Measurements from ENCODE around the gene FMN1.

FMN1 gene

DNA sequence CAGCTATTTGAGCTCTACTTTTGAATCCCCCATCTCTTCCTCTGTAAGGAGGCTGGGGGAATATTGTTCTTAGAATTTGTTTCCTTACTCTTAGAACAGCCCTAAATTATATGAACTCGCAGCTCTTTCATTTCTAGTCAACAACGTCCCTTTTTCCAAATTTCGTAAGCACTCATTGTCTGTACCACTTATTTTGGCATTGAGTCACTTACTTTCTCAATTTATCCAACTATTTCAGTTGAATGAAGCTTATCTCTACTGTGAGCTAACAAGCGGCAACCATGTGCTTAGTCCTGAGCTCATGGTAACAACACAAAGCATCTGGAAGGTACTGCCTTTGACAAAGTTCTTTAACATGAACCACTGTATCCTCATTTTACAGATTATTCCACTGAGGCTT is 285.6 kb downstream of the FMN1 start:
- Histone ChIP-seq H3K36me3 (ENCODE audit: insufficient read depth, low read length) (no peaks in the 10 kb centered on the region), H3K79me2 (ENCODE audit: control insufficient read depth, insufficient read depth, low read length, unreplicated experiment) (no peaks in the 10 kb centered on the region), H3K4me1 (ENCODE audit: control insufficient read depth, insufficient read depth, low read length, unreplicated experiment) (peaks cover 21% of the 10 kb centered on the region), H2AFZ (ENCODE audit: low read length, unreplicated experiment) (no peak overlapping the region), H3K27me3 (ENCODE audit: insufficient read depth, low read length) (no peaks in the 10 kb centered on the region), H3K27ac (ENCODE audit: low read depth, low read length) (peak overlapping the region; percentile 59; the same call in 1 of the 2 replicates), H3K4me3 (ENCODE audit: low read depth, low read length) (no peak overlapping the region)

DNA sequence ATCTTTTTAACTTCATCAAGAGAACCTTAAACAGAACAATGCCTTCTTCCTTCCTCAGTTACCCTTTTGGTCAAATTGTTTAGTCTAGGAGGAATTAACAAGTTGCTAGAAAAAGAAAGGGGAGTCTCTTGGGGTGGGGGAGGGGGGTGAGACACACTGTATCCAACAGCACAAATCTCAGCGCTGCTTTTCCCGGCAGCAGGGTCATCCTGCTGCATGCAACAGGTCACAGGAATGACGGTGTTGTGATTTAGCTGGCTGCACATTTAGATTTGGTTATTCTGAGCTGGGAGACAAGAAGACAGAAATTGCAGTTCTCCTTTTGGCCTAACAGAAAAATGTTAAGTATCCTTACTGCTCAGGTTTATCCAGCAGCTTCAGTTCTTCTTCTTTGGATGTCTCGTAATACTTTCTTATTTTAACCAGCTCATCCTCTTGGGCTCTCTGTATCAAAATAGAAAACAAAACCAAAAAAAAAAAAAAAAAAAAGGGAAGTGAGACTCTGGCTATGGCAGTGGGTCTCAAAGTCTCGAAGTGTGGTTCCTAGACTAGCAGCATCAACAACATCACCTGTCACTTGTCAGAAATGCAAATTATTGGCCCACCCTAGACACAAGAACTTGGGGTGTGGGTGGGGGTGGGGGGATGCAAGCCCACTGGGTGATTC is 286.2 kb downstream of the FMN1 start:
- Histone ChIP-seq H3K27ac (ENCODE audit: low read depth, low read length) (peak overlapping the region; percentile 59; the same call in 1 of the 2 replicates), H2AFZ (ENCODE audit: low read length, unreplicated experiment) (no peak overlapping the region), H3K36me3 (ENCODE audit: insufficient read depth, low read length) (no peaks in the 10 kb centered on the region), H3K4me3 (ENCODE audit: low read depth, low read length) (no peak overlapping the region), H3K27me3 (ENCODE audit: insufficient read depth, low read length) (no peaks in the 10 kb centered on the region), H3K79me2 (ENCODE audit: control insufficient read depth, insufficient read depth, low read length, unreplicated experiment) (no peaks in the 10 kb centered on the region), H3K4me1 (ENCODE audit: control insufficient read depth, insufficient read depth, low read length, unreplicated experiment) (peaks cover 21% of the 10 kb centered on the region)

DNA sequence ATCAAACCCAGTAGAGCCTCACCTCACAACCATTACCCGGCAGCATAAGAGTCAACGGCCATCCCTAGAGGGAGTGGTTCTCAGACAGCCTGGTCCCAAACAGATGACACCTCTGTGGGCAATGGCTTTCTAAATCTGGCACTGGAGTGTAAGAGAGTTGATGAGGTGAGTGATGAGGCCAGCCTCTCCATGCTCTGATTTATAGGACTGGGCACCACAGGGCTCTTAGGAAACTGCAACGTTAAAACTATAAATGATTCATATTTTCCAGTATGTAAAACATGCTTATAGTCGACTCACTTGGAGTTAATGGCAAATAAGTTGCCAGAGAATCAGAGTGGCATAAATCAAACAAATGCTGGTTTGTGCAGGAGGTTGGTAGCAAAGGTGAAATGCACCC is 289.0 kb downstream of the FMN1 start:
- Histone ChIP-seq H3K4me3 (ENCODE audit: low read depth, low read length) (no peak overlapping the region), H3K4me1 (ENCODE audit: control insufficient read depth, insufficient read depth, low read length, unreplicated experiment) (peaks cover 21% of the 10 kb centered on the region), H3K79me2 (ENCODE audit: control insufficient read depth, insufficient read depth, low read length, unreplicated experiment) (no peaks in the 10 kb centered on the region), H2AFZ (ENCODE audit: low read length, unreplicated experiment) (no peak overlapping the region), H3K36me3 (ENCODE audit: insufficient read depth, low read length) (no peaks in the 10 kb centered on the region), H3K27me3 (ENCODE audit: insufficient read depth, low read length) (no peaks in the 10 kb centered on the region), H3K27ac (ENCODE audit: low read depth, low read length) (no peak overlapping the region)

DNA sequence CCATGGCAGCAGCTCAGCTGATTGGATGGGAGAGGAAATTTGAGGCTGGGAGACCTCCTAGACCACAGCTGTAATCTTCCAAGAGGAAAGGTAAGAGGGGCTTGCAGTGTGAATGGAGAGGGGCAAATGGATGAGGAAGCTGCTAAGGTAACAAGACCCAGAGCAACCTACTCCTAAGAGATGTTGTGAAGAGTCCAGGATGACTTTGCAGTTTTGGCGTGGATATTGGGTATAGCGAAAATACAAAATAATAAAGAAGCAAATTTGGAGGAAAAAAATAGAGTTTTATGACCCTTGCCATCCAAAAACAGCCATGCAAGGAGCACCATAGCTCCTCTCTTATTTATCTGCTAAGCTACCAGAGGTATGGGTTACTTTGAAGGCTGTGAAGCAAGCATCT is 290.1 kb downstream of the FMN1 start:
- Histone ChIP-seq H3K4me3 (ENCODE audit: low read depth, low read length) (no peak overlapping the region), H3K27me3 (ENCODE audit: insufficient read depth, low read length) (no peaks in the 10 kb centered on the region), H3K79me2 (ENCODE audit: control insufficient read depth, insufficient read depth, low read length, unreplicated experiment) (no peaks in the 10 kb centered on the region), H3K27ac (ENCODE audit: low read depth, low read length) (no peak overlapping the region), H2AFZ (ENCODE audit: low read length, unreplicated experiment) (no peak overlapping the region), H3K36me3 (ENCODE audit: insufficient read depth, low read length) (no peaks in the 10 kb centered on the region), H3K4me1 (ENCODE audit: control insufficient read depth, insufficient read depth, low read length, unreplicated experiment) (peaks cover 14% of the 10 kb centered on the region)

DNA sequence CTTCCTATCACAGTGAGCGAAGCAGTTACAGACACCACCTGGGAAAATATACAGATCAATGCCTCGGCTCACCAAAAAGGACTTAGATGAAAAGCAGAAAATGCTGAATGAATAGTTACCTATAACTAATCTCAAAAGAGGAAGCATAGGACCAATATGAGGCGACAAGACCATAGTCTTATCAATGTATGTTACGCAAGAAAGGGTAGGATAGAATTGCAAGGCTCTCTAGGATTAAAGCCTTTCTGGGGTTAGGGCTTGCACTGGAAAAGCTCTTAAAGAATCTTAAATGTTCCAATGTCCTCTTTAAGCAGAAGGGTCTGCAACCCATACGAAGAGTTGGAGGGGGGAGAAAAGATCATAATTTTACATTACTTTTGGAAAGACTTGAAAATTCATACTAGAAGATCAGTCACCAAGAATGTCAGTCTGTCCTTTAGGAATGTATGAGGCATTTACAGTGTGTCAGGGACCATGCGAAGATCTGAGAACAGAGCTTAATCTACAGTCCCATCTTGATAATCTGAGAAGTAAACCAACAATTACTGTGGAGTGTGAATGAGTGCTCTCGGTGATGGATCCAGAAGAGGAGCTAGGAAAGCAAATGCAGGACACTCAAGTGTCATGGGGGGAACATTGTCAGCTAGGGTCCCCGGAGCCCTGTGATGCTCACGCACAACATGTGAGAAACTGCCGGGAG is 290.8 kb downstream of the FMN1 start:
- no peak overlapping the region for H2AFZ ChIP-seq (ENCODE audit: low read length, unreplicated experiment)
- no peaks in the 10 kb centered on the region for H3K36me3 ChIP-seq (ENCODE audit: insufficient read depth, low read length)
- H3K4me3 ChIP-seq (ENCODE audit: low read depth, low read length): no peak overlapping the region
- peaks cover 7% of the 10 kb centered on the region for H3K4me1 ChIP-seq (ENCODE audit: control insufficient read depth, insufficient read depth, low read length, unreplicated experiment)
- H3K27ac ChIP-seq (ENCODE audit: low read depth, low read length): no peak overlapping the region
- no peaks in the 10 kb centered on the region for H3K27me3 ChIP-seq (ENCODE audit: insufficient read depth, low read length)
- no peaks in the 10 kb centered on the region for H3K79me2 ChIP-seq (ENCODE audit: control insufficient read depth, insufficient read depth, low read length, unreplicated experiment)

DNA sequence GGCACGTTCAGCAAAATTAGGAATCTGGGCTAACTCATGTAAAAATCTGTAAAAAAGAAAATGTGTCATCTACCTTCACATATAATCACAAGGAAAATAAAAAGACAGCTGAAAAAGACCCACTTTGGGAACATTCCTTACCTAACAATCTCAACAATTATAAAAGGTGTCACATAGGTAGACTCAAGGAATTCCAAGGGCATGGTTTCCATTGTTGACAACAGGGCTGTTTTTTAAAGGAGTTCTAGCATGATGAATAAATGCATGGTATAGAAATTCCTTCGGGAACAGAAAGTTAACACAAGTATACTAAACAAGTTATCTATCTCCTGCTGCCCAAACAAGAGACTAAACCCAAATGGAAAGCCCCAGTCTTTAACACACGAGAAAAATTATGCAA is 292.5 kb downstream of the FMN1 start:
- Histone ChIP-seq H2AFZ (ENCODE audit: low read length, unreplicated experiment) (no peak overlapping the region), H3K79me2 (ENCODE audit: control insufficient read depth, insufficient read depth, low read length, unreplicated experiment) (no peaks in the 10 kb centered on the region), H3K27me3 (ENCODE audit: insufficient read depth, low read length) (no peaks in the 10 kb centered on the region), H3K4me3 (ENCODE audit: low read depth, low read length) (no peak overlapping the region), H3K4me1 (ENCODE audit: control insufficient read depth, insufficient read depth, low read length, unreplicated experiment) (no peaks in the 10 kb centered on the region), H3K36me3 (ENCODE audit: insufficient read depth, low read length) (no peaks in the 10 kb centered on the region), H3K27ac (ENCODE audit: low read depth, low read length) (no peak overlapping the region)

DNA sequence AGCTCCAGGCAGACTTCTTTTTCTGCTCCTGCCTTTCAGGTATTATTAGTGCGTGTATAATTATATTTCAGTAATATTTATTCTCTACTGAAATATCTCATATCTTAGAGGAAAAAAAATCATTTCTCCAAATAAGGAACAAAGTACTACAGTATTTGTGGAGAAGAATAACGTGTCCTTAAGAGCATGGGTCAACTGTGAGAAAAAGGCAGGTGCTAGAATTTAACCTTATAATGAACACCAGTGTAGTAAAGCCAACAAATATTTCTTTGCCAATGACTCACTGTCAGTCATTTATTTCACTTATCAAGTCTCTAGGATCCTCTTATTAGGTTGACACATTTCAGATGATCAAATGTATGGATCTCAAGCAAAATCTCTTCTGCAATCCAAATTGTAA is 293.3 kb downstream of the FMN1 start:
- Histone ChIP-seq H3K27ac (ENCODE audit: low read depth, low read length) (no peak overlapping the region), H3K4me3 (ENCODE audit: low read depth, low read length) (no peak overlapping the region), H3K79me2 (ENCODE audit: control insufficient read depth, insufficient read depth, low read length, unreplicated experiment) (no peaks in the 10 kb centered on the region), H3K4me1 (ENCODE audit: control insufficient read depth, insufficient read depth, low read length, unreplicated experiment) (no peaks in the 10 kb centered on the region), H2AFZ (ENCODE audit: low read length, unreplicated experiment) (no peak overlapping the region), H3K27me3 (ENCODE audit: insufficient read depth, low read length) (no peaks in the 10 kb centered on the region), H3K36me3 (ENCODE audit: insufficient read depth, low read length) (no peaks in the 10 kb centered on the region)

DNA sequence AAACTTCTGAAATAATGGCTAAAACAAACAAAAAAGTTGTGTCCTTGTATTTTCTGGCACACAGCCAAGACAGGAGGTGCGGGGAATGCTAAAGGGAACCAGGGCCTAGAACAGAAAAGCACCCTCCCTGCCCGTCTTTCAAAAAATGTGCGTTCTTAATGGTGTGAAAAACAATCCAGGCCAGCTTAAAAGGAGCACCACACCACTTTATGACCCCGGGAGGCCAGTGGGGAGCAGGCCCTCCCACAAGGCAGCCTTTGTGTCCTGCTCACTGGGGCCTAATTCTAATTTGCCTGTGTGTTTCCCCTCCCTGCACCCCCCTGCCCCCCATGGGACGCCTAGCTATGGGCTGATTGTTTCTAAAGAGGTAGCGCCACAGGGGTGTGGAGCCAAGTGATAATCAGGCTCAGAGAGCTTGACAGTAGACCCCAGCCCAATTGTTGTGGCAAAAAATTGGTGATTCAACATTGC is 295.4 kb downstream of the FMN1 start:
- no peak overlapping the region for H3K27ac ChIP-seq (ENCODE audit: low read depth, low read length)
- H3K27me3 ChIP-seq (ENCODE audit: insufficient read depth, low read length): no peaks in the 10 kb centered on the region
- no peaks in the 10 kb centered on the region for H3K4me1 ChIP-seq (ENCODE audit: control insufficient read depth, insufficient read depth, low read length, unreplicated experiment)
- no peak overlapping the region for H3K4me3 ChIP-seq (ENCODE audit: low read depth, low read length)
- no peaks in the 10 kb centered on the region for H3K36me3 ChIP-seq (ENCODE audit: insufficient read depth, low read length)
- no peak overlapping the region for H2AFZ ChIP-seq (ENCODE audit: low read length, unreplicated experiment)
- H3K79me2 ChIP-seq (ENCODE audit: control insufficient read depth, insufficient read depth, low read length, unreplicated experiment): no peaks in the 10 kb centered on the region

DNA sequence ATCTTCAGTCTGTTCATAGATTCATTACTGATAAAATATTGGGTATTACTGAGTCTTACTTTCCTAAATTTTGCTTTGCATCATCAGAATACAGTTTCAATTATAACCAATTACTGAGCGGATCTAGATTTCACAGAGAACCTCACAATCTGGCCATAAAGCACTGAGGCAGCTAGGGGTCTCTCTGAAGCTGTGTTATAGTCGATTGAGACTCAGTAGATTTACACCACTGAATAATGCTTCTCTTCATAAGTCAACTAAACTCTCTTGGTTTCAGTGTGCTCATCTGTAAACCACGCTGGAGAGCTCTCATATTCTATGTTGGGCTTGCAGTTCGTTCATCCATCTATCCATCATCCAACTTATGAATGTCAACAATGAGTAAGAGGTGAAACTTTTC is 296.1 kb downstream of the FMN1 start:
- Histone ChIP-seq H3K79me2 (ENCODE audit: control insufficient read depth, insufficient read depth, low read length, unreplicated experiment) (no peaks in the 10 kb centered on the region), H3K4me3 (ENCODE audit: low read depth, low read length) (no peak overlapping the region), H3K4me1 (ENCODE audit: control insufficient read depth, insufficient read depth, low read length, unreplicated experiment) (no peaks in the 10 kb centered on the region), H3K27ac (ENCODE audit: low read depth, low read length) (no peak overlapping the region), H3K27me3 (ENCODE audit: insufficient read depth, low read length) (no peaks in the 10 kb centered on the region), H3K36me3 (ENCODE audit: insufficient read depth, low read length) (no peaks in the 10 kb centered on the region), H2AFZ (ENCODE audit: low read length, unreplicated experiment) (no peak overlapping the region)

DNA sequence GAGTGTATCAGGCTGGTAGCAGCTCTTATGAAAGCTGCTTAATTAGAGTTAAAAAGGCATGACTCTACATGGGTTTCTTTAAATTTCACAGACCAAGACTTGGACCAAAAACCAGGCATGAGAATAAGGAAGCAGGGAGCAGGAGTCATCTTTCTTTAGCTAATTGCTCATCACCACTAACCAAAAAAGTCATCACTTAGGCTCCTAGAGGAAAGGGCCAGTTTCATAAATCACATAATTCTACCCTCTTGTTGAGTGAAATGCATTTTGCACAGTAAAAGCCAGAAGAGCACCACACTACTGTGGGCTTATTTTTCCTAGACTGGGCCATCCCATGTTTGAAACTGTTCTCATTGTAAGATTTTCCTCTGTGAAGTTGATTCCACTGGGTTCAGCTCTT is 301.1 kb downstream of the FMN1 start:
- H2AFZ ChIP-seq (ENCODE audit: low read length, unreplicated experiment): no peak overlapping the region
- no peak overlapping the region for H3K4me3 ChIP-seq (ENCODE audit: low read depth, low read length)
- H3K27me3 ChIP-seq (ENCODE audit: insufficient read depth, low read length): no peaks in the 10 kb centered on the region
- H3K4me1 ChIP-seq (ENCODE audit: control insufficient read depth, insufficient read depth, low read length, unreplicated experiment): peaks cover 3% of the 10 kb centered on the region
- no peak overlapping the region for H3K27ac ChIP-seq (ENCODE audit: low read depth, low read length)
- H3K36me3 ChIP-seq (ENCODE audit: insufficient read depth, low read length): no peaks in the 10 kb centered on the region
- H3K79me2 ChIP-seq (ENCODE audit: control insufficient read depth, insufficient read depth, low read length, unreplicated experiment): no peaks in the 10 kb centered on the region

DNA sequence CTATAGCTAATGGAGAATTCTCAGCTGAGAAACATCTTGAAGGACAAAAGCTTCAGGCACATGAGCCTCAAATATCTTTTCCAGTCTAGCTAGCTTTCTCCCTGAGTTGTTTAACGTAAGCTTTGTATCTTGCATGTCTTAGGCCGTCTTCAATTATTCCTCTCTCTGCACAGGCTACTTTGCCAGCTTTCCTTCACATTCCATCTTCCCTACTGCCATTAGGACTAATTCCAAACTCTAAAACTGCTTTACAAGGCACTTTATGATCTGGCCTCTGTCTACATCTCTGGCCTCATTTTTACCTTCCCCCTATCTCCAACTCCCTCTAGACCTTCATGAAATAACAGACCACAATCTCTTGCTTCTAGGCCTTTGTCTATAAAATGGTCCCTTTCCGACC is 305.3 kb downstream of the FMN1 start:
- Histone ChIP-seq H2AFZ (ENCODE audit: low read length, unreplicated experiment) (no peak overlapping the region), H3K4me1 (ENCODE audit: control insufficient read depth, insufficient read depth, low read length, unreplicated experiment) (peaks cover 11% of the 10 kb centered on the region), H3K79me2 (ENCODE audit: control insufficient read depth, insufficient read depth, low read length, unreplicated experiment) (no peaks in the 10 kb centered on the region), H3K36me3 (ENCODE audit: insufficient read depth, low read length) (no peaks in the 10 kb centered on the region), H3K4me3 (ENCODE audit: low read depth, low read length) (no peak overlapping the region), H3K27me3 (ENCODE audit: insufficient read depth, low read length) (no peaks in the 10 kb centered on the region), H3K27ac (ENCODE audit: low read depth, low read length) (no peak overlapping the region)
